Measurements from ENCODE around the gene HTR1D. TPM values are rescaled to one million over a fixed set of nuclear protein-coding genes. Genes with fewer than 3 reads are reported as not detected.

HTR1D gene
- total and polyA plus RNA-seq, 8 donors: 0.07 to 0.26 (median 0.16) TPM

DNA sequence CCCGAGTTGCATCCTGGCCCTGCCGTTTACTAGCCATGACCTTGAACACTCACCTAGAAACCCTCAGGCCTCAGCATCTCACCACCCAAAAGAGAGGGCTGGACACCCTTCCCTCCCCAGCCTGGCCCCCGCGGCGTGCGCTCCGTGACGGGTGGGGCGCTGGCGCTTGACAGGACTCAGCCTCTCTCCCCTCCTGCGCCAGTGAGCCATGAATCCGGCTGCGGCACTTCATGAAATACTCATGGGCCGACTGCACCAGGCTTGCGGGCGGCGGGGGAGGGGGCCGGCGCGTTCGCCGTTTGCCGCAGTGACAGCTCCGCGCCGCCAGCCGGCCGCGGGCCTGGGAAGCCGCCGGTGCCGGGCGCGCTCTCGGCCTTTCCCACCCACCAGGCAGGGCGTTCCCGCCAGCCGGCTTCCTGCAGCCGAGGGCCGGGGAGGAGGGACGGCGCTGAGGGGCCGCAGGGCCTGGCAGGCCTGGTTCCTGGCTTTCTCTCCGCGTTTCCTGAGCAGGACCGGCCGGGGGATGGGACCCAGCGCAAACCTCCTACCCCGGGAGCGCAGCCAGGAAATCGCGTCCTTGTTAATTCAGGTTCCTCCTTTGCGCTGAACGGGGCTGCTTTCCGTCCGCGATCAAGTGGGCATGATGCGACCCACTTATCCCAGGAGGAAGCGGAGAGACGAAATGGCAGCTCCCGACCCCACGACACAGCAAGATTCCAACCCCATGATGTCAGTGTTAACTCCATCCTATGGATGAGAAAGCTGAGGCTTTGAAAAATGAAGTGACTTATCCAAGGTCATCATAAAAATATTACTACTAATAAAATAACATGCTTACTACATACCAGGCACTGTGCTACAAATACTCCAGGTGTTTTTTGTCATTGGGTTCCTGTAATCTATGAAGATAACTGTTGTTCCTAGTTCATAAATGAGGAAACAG is 39.6 kb downstream of the HTR1D start:
- intact Hi-C loops (cut with DNase I): no loop called here
- peak overlapping the region; percentile 37 to 42 for H3K4me3 ChIP-seq
- ATAC-seq (peak; percentile 93), DNase-seq (peak; percentile 62 to 89 (median 84))
- TF ChIP-seq, protein P1, sequence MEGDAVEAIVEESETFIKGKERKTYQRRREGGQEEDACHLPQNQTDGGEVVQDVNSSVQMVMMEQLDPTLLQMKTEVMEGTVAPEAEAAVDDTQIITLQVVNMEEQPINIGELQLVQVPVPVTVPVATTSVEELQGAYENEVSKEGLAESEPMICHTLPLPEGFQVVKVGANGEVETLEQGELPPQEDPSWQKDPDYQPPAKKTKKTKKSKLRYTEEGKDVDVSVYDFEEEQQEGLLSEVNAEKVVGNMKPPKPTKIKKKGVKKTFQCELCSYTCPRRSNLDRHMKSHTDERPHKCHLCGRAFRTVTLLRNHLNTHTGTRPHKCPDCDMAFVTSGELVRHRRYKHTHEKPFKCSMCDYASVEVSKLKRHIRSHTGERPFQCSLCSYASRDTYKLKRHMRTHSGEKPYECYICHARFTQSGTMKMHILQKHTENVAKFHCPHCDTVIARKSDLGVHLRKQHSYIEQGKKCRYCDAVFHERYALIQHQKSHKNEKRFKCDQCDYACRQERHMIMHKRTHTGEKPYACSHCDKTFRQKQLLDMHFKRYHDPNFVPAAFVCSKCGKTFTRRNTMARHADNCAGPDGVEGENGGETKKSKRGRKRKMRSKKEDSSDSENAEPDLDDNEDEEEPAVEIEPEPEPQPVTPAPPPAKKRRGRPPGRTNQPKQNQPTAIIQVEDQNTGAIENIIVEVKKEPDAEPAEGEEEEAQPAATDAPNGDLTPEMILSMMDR (IDR thresholded peaks at IDR 0.05): peak; percentile 28 to 30
- no peaks in the 10 kb centered on the region for H3K36me3 ChIP-seq
- H3K27me3 ChIP-seq: peaks cover 0 to 30% of the 10 kb centered on the region in 2 donors
- peaks cover 5 to 24% of the 10 kb centered on the region in 2 donors for H3K4me1 ChIP-seq
- peak overlapping the region; percentile 78 to 82 for H3K27ac ChIP-seq
- H3K9me3 ChIP-seq: no peaks in the 10 kb centered on the region

DNA sequence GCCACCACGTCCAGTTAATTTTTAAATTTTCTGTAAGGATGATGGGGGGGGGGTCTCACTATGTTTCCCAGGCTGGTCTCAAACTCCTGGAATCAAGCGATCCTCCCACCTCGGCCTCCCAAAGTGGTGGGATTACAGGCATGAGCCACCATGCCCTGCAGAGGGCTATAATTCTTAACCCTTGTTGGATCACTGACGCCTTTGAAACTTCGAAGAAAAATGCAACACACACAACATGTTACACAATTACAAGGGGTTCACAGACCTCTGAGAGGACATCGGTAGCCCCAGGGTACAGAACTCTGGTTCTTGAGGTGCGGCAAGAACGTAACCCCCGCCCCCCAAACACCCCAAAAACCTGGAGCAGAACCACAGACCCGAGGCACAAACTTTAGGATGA is 40.3 kb downstream of the HTR1D start:
- Histone ChIP-seq H3K27ac (peak overlapping the region; percentile 78 to 82), H3K36me3 (no peaks in the 10 kb centered on the region), H3K4me3 (peak overlapping the region; percentile 37 to 42), H3K4me1 (peaks cover 5 to 24% of the 10 kb centered on the region in 2 donors), H3K27me3 (peaks cover 0 to 30% of the 10 kb centered on the region in 2 donors), H3K9me3 (no peaks in the 10 kb centered on the region)
- no peak for ATAC-seq
- TF ChIP-seq, protein P1 (IDR thresholded peaks at IDR 0.05): no peak
- DNase-seq: no peak
- intact Hi-C loops (cut with DNase I): no loop called here

DNA sequence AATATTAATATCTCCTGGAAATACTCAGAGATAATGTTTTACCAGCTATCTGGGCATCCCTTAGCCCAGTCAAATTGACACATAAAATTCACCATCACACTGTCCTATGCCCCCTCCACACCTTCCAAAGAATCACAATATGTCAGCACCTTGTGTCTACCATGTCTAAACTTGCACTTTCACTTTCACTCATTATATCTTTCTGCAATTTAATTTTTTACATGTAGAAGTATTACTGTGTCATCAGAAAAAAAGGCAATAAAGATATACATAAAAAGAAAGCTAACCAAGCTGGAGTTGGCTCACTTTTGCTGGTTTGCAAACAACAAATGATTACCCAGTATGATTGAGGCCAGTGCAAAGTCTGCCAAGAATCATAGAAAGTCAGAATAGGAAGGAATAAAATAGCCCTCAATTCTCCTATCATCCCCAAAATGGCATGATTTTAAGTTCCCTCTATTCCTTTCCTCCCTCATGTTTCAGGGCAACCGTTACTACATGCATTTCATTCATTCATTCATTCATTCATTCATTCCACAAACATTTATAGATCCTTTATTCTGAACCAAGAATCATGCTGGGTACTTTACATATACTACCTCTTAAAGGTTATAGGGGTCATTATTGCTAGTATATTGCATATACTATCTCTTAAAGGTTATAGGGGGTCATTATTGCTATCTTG is 42.7 kb downstream of the HTR1D start:
- TF ChIP-seq, protein P1 (IDR thresholded peaks at IDR 0.05): no peak
- Histone ChIP-seq H3K36me3 (no peaks in the 10 kb centered on the region), H3K27me3 (peaks cover 0 to 30% of the 10 kb centered on the region in 2 donors), H3K4me1 (peaks cover 5 to 31% of the 10 kb centered on the region in 2 donors), H3K4me3 (no peak overlapping the region), H3K9me3 (no peaks in the 10 kb centered on the region), H3K27ac (no peak overlapping the region)
- DNase-seq (no peak), ATAC-seq (no peak)
- intact Hi-C loops (cut with DNase I): no loop called here

DNA sequence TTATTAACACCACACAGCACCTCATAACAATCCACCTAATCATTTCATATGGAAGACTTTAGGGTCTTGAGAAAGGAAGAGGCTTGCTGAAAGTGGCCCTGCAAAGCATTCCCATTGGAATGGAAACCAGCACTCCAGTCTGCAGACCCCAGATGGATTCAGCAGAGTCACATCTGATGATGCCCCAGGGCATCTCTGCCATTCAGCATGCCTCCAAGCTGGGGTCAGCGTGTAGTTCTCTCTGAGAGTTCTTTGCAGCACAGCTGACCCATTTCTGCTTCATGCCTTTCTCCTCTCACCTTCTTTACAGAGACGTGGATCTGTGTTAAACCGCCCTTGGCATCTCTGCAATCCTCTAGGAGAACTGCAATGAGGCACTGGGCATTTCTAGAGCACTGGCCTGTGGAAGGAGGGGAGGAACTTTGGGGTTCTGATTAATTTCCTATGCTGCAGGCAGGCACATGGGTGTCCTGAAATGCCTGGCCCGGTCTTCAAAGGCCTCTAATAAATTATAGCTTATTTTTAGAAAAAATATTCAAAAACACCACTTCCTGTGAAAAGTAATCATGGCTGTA is 46.0 kb downstream of the HTR1D start:
- Histone ChIP-seq H3K27ac (no peak overlapping the region), H3K9me3 (no peaks in the 10 kb centered on the region), H3K36me3 (no peaks in the 10 kb centered on the region), H3K4me1 (peaks cover 6 to 28% of the 10 kb centered on the region in 2 donors), H3K27me3 (no peaks in the 10 kb centered on the region), H3K4me3 (no peak overlapping the region)
- TF ChIP-seq, protein P1 (IDR thresholded peaks at IDR 0.05): no peak
- ATAC-seq: no peak
- intact Hi-C loops (cut with DNase I): no loop called here
- DNase-seq: no peak
